Measurements from ENCODE around the gene TSPAN16. TPM values are rescaled to one million over a fixed set of nuclear protein-coding genes. Genes with fewer than 3 reads are reported as not detected.

Gene TSPAN16
- total RNA-seq, 1 experiment from 2014 or later, result not detected

DNA sequence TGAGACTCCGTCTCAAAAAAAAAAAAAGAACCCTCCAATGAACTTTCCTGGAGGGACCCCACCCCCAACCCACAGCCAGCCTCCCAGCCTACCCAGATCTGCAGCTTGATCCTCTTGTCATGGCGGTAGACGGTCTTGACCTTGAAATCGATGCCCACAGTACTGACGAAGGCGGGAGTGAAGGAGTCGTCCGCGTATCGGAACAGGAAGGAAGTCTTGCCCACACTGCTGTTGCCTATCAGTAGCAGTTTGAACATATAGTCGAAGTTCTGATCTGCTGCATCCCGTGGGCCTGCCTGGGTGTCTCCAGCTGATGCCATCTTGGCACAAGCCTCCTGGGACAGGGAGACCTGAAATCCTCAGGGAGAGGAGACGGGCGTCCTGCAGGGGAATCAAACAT is 41.1 kb downstream of the TSPAN16 start:
- Histone ChIP-seq H3K27me3 (replicated peaks; ENCODE audit: insufficient read depth, low read depth, low read length, poor library complexity) (no peaks in the 10 kb centered on the region), H3K36me3 (ENCODE audit: insufficient read depth, low read length, poor library complexity, severe bottlenecking) (peaks cover 32% of the 10 kb centered on the region), H3K9me3 (ENCODE audit: low read depth, low read length, poor library complexity, severe bottlenecking) (no peaks in the 10 kb centered on the region), H3K4me3 (ENCODE audit: low read depth, low read length, poor library complexity, severe bottlenecking) (no peak overlapping the region), H3K4me1 (ENCODE audit: insufficient read depth, low read length, poor library complexity, severe bottlenecking) (no peaks in the 10 kb centered on the region), H3K27ac (ENCODE audit: low read depth, low read length, poor library complexity, severe bottlenecking) (no peak overlapping the region)
- intact Hi-C loops (cut with micrococcal nuclease; ENCODE audit: unreplicated experiment), result loop anchor here (5.0 kb wide), 1 partner anchor 265 kb away; no protein-coding TSS in a partner anchor
- no peak for DNase-seq (ENCODE audit: low spot score)
- TF ChIP-seq CTCF (conservative IDR thresholded peaks at IDR 0.05; ENCODE audit: low read depth, low read length) (no peak), EZH2 (IDR thresholded peaks at IDR 0.05; ENCODE audit: borderline replicate concordance, low read depth, low read length, poor library complexity, severe bottlenecking) (no peak)
- no TSS peak for BruUV-seq (replicated peaks)
- POLR2A ChIA-PET (ENCODE audit: low non-redundant PET), result no interaction called here
- CTCF ChIA-PET, result interaction anchor here (0.6 kb wide), 1 partner anchor 36 kb away, joined by 6 read pairs; no protein-coding TSS in a partner anchor

DNA sequence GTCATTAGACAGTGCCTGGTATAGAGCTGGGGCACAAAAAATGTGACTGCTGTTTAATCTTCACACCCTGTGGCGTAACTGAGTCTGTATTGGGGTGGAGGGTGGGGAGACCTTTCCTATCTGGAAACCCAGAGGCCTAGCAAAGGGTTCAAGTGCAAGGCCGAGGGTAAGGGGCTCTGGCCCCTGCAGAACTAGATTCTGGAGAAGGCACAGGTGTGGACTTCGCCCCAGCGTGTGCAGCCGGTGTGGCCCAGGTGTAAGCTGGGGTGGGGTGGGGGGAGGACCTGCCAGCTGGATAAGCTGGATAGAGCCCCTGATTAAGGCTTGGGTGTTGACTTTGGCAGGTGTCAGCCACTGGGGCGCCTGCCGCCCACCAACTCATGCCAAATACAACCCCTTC is 42.2 kb downstream of the TSPAN16 start:
- no peaks in the 10 kb centered on the region for H3K27me3 ChIP-seq (replicated peaks; ENCODE audit: insufficient read depth, low read depth, low read length, poor library complexity)
- no peak for DNase-seq (ENCODE audit: low spot score)
- intact Hi-C loops (cut with micrococcal nuclease; ENCODE audit: unreplicated experiment), result loop anchor here (5.0 kb wide), 1 partner anchor 266 kb away; no protein-coding TSS in a partner anchor
- peaks cover 28% of the 10 kb centered on the region for H3K36me3 ChIP-seq (ENCODE audit: insufficient read depth, low read length, poor library complexity, severe bottlenecking)
- H3K9me3 ChIP-seq (ENCODE audit: low read depth, low read length, poor library complexity, severe bottlenecking), result no peaks in the 10 kb centered on the region
- H3K27ac ChIP-seq (ENCODE audit: low read depth, low read length, poor library complexity, severe bottlenecking), result no peak overlapping the region
- H3K4me3 ChIP-seq (ENCODE audit: low read depth, low read length, poor library complexity, severe bottlenecking), result no peak overlapping the region
- CTCF ChIA-PET, result interaction anchor here (0.6 kb wide), 1 partner anchor 44 kb away, joined by 3 read pairs; no protein-coding TSS in a partner anchor
- no TSS peak for BruUV-seq (replicated peaks)
- H3K4me1 ChIP-seq (ENCODE audit: insufficient read depth, low read length, poor library complexity, severe bottlenecking), result no peaks in the 10 kb centered on the region
- no peak for TF ChIP-seq EZH2 (IDR thresholded peaks at IDR 0.05; ENCODE audit: borderline replicate concordance, low read depth, low read length, poor library complexity, severe bottlenecking)
- no peak for TF ChIP-seq CTCF (conservative IDR thresholded peaks at IDR 0.05; ENCODE audit: low read depth, low read length)
- POLR2A ChIA-PET (ENCODE audit: low non-redundant PET), result interaction anchor here (0.6 to 0.7 kb wide), 2 partner anchors 174 to 1653 kb away, joined by 3 to 9 read pairs; no protein-coding TSS in a partner anchor

GRCh38 chr19:11338569-11339253 is 42.8 kb downstream of the TSPAN16 start:
- POLR2A ChIA-PET (ENCODE audit: low non-redundant PET), result interaction anchor here (0.6 kb wide), 1 partner anchor 1653 kb away, joined by 3 read pairs; no protein-coding TSS in a partner anchor
- Histone ChIP-seq H3K4me1 (ENCODE audit: insufficient read depth, low read length, poor library complexity, severe bottlenecking) (no peaks in the 10 kb centered on the region), H3K36me3 (ENCODE audit: insufficient read depth, low read length, poor library complexity, severe bottlenecking) (peaks cover 23% of the 10 kb centered on the region), H3K4me3 (ENCODE audit: low read depth, low read length, poor library complexity, severe bottlenecking) (peak overlapping the region; percentile 78), H3K27me3 (replicated peaks; ENCODE audit: insufficient read depth, low read depth, low read length, poor library complexity) (no peaks in the 10 kb centered on the region), H3K27ac (ENCODE audit: low read depth, low read length, poor library complexity, severe bottlenecking) (peak overlapping the region; percentile 62), H3K9me3 (ENCODE audit: low read depth, low read length, poor library complexity, severe bottlenecking) (no peaks in the 10 kb centered on the region)
- intact Hi-C loops (cut with micrococcal nuclease; ENCODE audit: unreplicated experiment), result loop anchor here (5.0 kb wide), 1 partner anchor 266 kb away; no protein-coding TSS in a partner anchor
- CTCF ChIA-PET, result interaction anchor here (0.6 kb wide), 1 partner anchor 45 kb away, joined by 3 read pairs; no protein-coding TSS in a partner anchor
- BruUV-seq (replicated peaks), result no TSS peak
- TF ChIP-seq CTCF (conservative IDR thresholded peaks at IDR 0.05; ENCODE audit: low read depth, low read length) (no peak), EZH2 (IDR thresholded peaks at IDR 0.05; ENCODE audit: borderline replicate concordance, low read depth, low read length, poor library complexity, severe bottlenecking) (no peak)
- DNase-seq (ENCODE audit: low spot score), result no peak
